GM12891 (cell line): ENCODE data around the gene WSCD2.

Source experiments
- PAX5 ChIP-seq: IDR thresholded peaks from 2 replicates; pipeline ENCODE4 v1.6.1; 2011; ENCODE audit warnings: low read length, moderate library complexity, mild to moderate bottlenecking; ENCODE audit not compliant: insufficient read depth, severe bottlenecking
- POLR2A ChIP-seq: IDR thresholded peaks from 2 replicates; pipeline ENCODE4 v1.6.1; 2011; ENCODE audit warnings: low read depth, low read length, control low read depth
- POLR2AphosphoS5 ChIP-seq: IDR thresholded peaks from 2 replicates; pipeline ENCODE4 v1.6.1; 2011; ENCODE audit warnings: low read depth, low read length, control low read depth
- POU2F2 ChIP-seq: IDR thresholded peaks from 2 replicates; pipeline ENCODE4 v1.6.1; 2011; ENCODE audit warnings: low read depth, mild to moderate bottlenecking, control low read depth, low read length, moderate library complexity
- SPI1 ChIP-seq: IDR thresholded peaks from 2 replicates; pipeline ENCODE4 v1.6.1; 2011; ENCODE audit warnings: low read depth, low read length, control low read depth
- TAF1 ChIP-seq: IDR thresholded peaks from 2 replicates; pipeline ENCODE4 v1.6.1; 2011; ENCODE audit warnings: low read depth, low read length, control low read depth

DNA sequence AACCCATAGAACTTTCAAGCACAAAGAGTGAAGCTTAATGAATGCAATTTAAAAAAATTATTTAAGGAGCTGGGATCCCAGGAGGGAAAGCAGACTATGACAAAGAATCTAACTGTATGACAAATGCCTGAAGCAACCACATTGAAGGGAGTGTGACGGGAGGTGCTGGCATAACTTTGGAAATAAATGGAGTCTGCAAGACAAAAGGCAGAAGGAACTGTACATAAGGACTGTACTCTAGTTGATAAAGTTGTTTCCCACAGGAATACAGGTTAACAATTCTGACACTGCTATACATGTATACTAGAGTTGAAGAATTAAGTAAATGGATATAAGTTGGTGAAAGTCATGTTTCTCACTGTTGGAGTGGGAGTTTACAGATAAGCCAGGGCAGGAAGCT, 41.2 kb upstream of the WSCD2 start:
- TF ChIP-seq POLR2AphosphoS5 (no peak), POLR2A (no peak), PAX5 (no peak), TAF1 (no peak), SPI1 (no peak), POU2F2 (no peak)
